Fibroblast of lung (primary cell): ENCODE results near the gene ELMOD1.

ENCODE experiments used
- EZH2 ChIP-seq: IDR thresholded peaks from 2 replicates; pipeline ENCODE4 v1.5.1; 2012; ENCODE audit warnings: low read length, control low read depth, mild to moderate bottlenecking; ENCODE audit errors: missing control alignments
- TF ChIP-seq, protein P1 (sequence below), 2 donors: IDR thresholded peaks in 1 of 2; conservative IDR thresholded peaks in 1 of 2; 1 replicate in 1 of 2; 2 replicates in 1 of 2; pipeline ENCODE4 v1.5.1; 2011 to 2012; ENCODE audit warnings: low read length in 2 of 2, control low read depth in 1 of 2, inconsistent platforms in 1 of 2, low read depth in 1 of 2, mild to moderate bottlenecking in 1 of 2

DNA sequence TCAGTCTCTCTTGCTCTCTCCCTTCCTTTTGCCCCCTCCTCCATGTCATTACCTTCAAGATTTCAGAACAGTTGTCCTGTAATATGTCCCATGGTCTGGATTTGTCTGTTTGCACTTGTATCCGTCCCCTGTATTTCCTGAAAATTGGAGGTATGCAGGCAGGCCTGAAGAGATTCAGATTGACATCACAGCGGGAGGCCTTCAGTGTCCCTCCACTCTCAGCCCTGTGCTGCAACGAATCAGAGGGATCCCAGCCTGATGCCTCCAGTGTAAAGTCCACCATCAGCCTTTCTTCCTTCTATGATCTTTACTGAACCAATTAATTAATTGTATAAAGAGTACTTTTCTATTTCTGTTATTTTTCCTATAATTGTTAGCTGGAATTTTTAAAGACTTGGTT, 57.3 kb downstream of the ELMOD1 start:
- TF ChIP-seq, protein P1, sequence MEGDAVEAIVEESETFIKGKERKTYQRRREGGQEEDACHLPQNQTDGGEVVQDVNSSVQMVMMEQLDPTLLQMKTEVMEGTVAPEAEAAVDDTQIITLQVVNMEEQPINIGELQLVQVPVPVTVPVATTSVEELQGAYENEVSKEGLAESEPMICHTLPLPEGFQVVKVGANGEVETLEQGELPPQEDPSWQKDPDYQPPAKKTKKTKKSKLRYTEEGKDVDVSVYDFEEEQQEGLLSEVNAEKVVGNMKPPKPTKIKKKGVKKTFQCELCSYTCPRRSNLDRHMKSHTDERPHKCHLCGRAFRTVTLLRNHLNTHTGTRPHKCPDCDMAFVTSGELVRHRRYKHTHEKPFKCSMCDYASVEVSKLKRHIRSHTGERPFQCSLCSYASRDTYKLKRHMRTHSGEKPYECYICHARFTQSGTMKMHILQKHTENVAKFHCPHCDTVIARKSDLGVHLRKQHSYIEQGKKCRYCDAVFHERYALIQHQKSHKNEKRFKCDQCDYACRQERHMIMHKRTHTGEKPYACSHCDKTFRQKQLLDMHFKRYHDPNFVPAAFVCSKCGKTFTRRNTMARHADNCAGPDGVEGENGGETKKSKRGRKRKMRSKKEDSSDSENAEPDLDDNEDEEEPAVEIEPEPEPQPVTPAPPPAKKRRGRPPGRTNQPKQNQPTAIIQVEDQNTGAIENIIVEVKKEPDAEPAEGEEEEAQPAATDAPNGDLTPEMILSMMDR (conservative IDR thresholded peaks at IDR 0.05 in 1 of 2, IDR thresholded peaks at IDR 0.05 in 1 of 2; ENCODE audit: low read depth in 1 of 2, low read length in 2 of 2), result no peak
- no peak for TF ChIP-seq EZH2
